Measurements from ENCODE around the gene MAD2L2.

The MAD2L2 gene

GRCh38 chr1:11700601-11701467, 19.9 kb upstream of the MAD2L2 start:
- TF ChIP-seq GATA3 (IDR thresholded peaks at IDR 0.05; ENCODE audit: low read depth, low read length) (no peak), GATA2 (IDR thresholded peaks at IDR 0.05; ENCODE audit: low read depth, low read length) (peak; percentile 83)

GRCh38 chr1:11697893-11698210, 16.9 kb upstream of the MAD2L2 start:
- no peak for TF ChIP-seq GATA3 (IDR thresholded peaks at IDR 0.05; ENCODE audit: low read depth, low read length)
- TF ChIP-seq GATA2 (IDR thresholded peaks at IDR 0.05; ENCODE audit: low read depth, low read length), result no peak

- no peak for TF ChIP-seq GATA2 (IDR thresholded peaks at IDR 0.05; ENCODE audit: low read depth, low read length)
- TF ChIP-seq GATA3 (IDR thresholded peaks at IDR 0.05; ENCODE audit: low read depth, low read length), result no peak
These were observed 16.4 kb upstream of the MAD2L2 start for GRCh38 chr1:11697188-11697892.

- no peak for TF ChIP-seq GATA3 (IDR thresholded peaks at IDR 0.05; ENCODE audit: low read depth, low read length)
- TF ChIP-seq GATA2 (IDR thresholded peaks at IDR 0.05; ENCODE audit: low read depth, low read length), result no peak
These were observed 14.9 kb upstream of the MAD2L2 start for GRCh38 chr1:11695861-11696260.

- no peak for TF ChIP-seq GATA2 (IDR thresholded peaks at IDR 0.05; ENCODE audit: low read depth, low read length)
- no peak for TF ChIP-seq GATA3 (IDR thresholded peaks at IDR 0.05; ENCODE audit: low read depth, low read length)
These were observed 13.0 kb upstream of the MAD2L2 start for GRCh38 chr1:11693917-11694316.

- TF ChIP-seq GATA2 (IDR thresholded peaks at IDR 0.05; ENCODE audit: low read depth, low read length), result no peak
- TF ChIP-seq GATA3 (IDR thresholded peaks at IDR 0.05; ENCODE audit: low read depth, low read length), result no peak
These were observed 12.2 kb upstream of the MAD2L2 start for GRCh38 chr1:11693024-11693590.

GRCh38 chr1:11691928-11692711, 11.2 kb upstream of the MAD2L2 start:
- TF ChIP-seq GATA2 (IDR thresholded peaks at IDR 0.05; ENCODE audit: low read depth, low read length) (no peak), GATA3 (IDR thresholded peaks at IDR 0.05; ENCODE audit: low read depth, low read length) (no peak)

- TF ChIP-seq GATA3 (IDR thresholded peaks at IDR 0.05; ENCODE audit: low read depth, low read length), result no peak
These were observed 10.5 kb upstream of the MAD2L2 start, which contains the start of gene DRAXIN for GRCh38 chr1:11691302-11691914. Gene DRAXIN (plus strand): TSS chr1:11691710. CDS start chr1:11706259, 14,549 bp downstream.

GRCh38 chr1:11690397-11691301, 9.7 kb upstream of the MAD2L2 start:
- no peak for TF ChIP-seq GATA2 (IDR thresholded peaks at IDR 0.05; ENCODE audit: low read depth, low read length)
- no peak for TF ChIP-seq GATA3 (IDR thresholded peaks at IDR 0.05; ENCODE audit: low read depth, low read length)

- TF ChIP-seq GATA2 (IDR thresholded peaks at IDR 0.05; ENCODE audit: low read depth, low read length), result no peak
- TF ChIP-seq GATA3 (IDR thresholded peaks at IDR 0.05; ENCODE audit: low read depth, low read length), result no peak
These were observed 7.6 kb upstream of the MAD2L2 start for GRCh38 chr1:11688506-11688905.

GRCh38 chr1:11685210-11685752, 4.3 kb upstream of the MAD2L2 start:
- TF ChIP-seq GATA2 (IDR thresholded peaks at IDR 0.05; ENCODE audit: low read depth, low read length) (no peak), GATA3 (IDR thresholded peaks at IDR 0.05; ENCODE audit: low read depth, low read length) (no peak)

GRCh38 chr1:11684070-11684469, 3.1 kb upstream of the MAD2L2 start:
- no peak for TF ChIP-seq GATA3 (IDR thresholded peaks at IDR 0.05; ENCODE audit: low read depth, low read length)
- peak; percentile 65; the same call in 1 of the 2 replicates for TF ChIP-seq GATA2 (IDR thresholded peaks at IDR 0.05; ENCODE audit: low read depth, low read length)
